NCI-H1417 treated with DMSO at 0.1 percent for 48 hours (cell line): Measurements from ENCODE around the gene NKAIN2.
"Not testable (repeated sequence)": the region's sequence is repeated elsewhere in the genome, so short reads cannot be mapped to it uniquely, and the experiment has no call there.

Experiments
- DNase-seq: peaks from one replicate; lab custom pipeline; 2025; lab: John Stamatoyannopoulos, UW

The NKAIN2 gene

GRCh38 chr6:124512431-124512830 lies 708.8 kb downstream of the NKAIN2 start:
- DNase-seq = no peak

- no peak for DNase-seq
Observed at GRCh38 chr6:124517339-124517738, 713.7 kb downstream of the NKAIN2 start.

GRCh38 chr6:124520514-124520913 lies 716.8 kb downstream of the NKAIN2 start:
- no peak for DNase-seq

- no peak for DNase-seq
Observed at GRCh38 chr6:124522335-124522734, 718.7 kb downstream of the NKAIN2 start.

GRCh38 chr6:124524491-124525200 lies 721.0 kb downstream of the NKAIN2 start:
- DNase-seq = no peak

- DNase-seq = no peak
Observed at GRCh38 chr6:124530926-124531325, 727.3 kb downstream of the NKAIN2 start.

- DNase-seq = no peak
Observed at GRCh38 chr6:124535299-124535698, 731.6 kb downstream of the NKAIN2 start.

- DNase-seq = no peak
Observed at GRCh38 chr6:124535746-124536145, 732.1 kb downstream of the NKAIN2 start.

- DNase-seq = no peak
Observed at GRCh38 chr6:124536157-124536841, 732.6 kb downstream of the NKAIN2 start.

- no peak for DNase-seq
Observed at GRCh38 chr6:124536842-124537191, 733.2 kb downstream of the NKAIN2 start.

GRCh38 chr6:124539096-124539495 lies 735.4 kb downstream of the NKAIN2 start:
- DNase-seq = no peak

GRCh38 chr6:124541573-124541972 lies 737.9 kb downstream of the NKAIN2 start:
- no peak for DNase-seq

GRCh38 chr6:124546601-124547000 lies 742.9 kb downstream of the NKAIN2 start:
- no peak for DNase-seq

GRCh38 chr6:124551711-124552233 lies 748.1 kb downstream of the NKAIN2 start:
- no peak for DNase-seq

GRCh38 chr6:124557873-124558272 lies 754.2 kb downstream of the NKAIN2 start:
- DNase-seq = no peak

- not testable (repeated sequence) for DNase-seq
Observed at GRCh38 chr6:124560078-124560477, 756.4 kb downstream of the NKAIN2 start.

GRCh38 chr6:124560873-124561567 lies 757.4 kb downstream of the NKAIN2 start:
- no peak for DNase-seq

GRCh38 chr6:124561635-124562130 lies 758.0 kb downstream of the NKAIN2 start:
- no peak for DNase-seq

- DNase-seq = not testable (repeated sequence)
Observed at GRCh38 chr6:124564125-124564524, 760.5 kb downstream of the NKAIN2 start.

GRCh38 chr6:124567401-124567800 lies 763.7 kb downstream of the NKAIN2 start:
- no peak for DNase-seq

- no peak for DNase-seq
Observed at GRCh38 chr6:124573953-124574352, 770.3 kb downstream of the NKAIN2 start.

GRCh38 chr6:124577734-124578281 lies 774.1 kb downstream of the NKAIN2 start:
- DNase-seq = no peak
